Measurements from ENCODE around the gene BRI3.

GRCh38 chr7:98317366-98318040 lies 36.0 kb downstream of the BRI3 start:
- no peak for TF ChIP-seq POLR2A (IDR thresholded peaks at IDR 0.05)
- no peak for TF ChIP-seq CTCF (IDR thresholded peaks at IDR 0.05 in 8 of 11, conservative IDR thresholded peaks at IDR 0.05 in 3 of 11)

Measured in spleen (tissue), 7 donors.